SK-N-SH treated with all-trans-retinoic acid at 6 μM for 48 hours (cell line): ENCODE measurements around the gene TMEM141.

Experiments used
- ESRRG ChIP-seq: fragments of 250-450 bp; sonication (Bioruptor Pico); IDR thresholded peaks from 2 replicates; pipeline ENCODE4 v1.6.1; 2021; ENCODE audit warnings: mild to moderate bottlenecking
- ISL1 ChIP-seq: fragments of 250-450 bp; sonication (Bioruptor Pico); IDR thresholded peaks from 2 replicates; pipeline ENCODE4 v2.1.2; 2022; ENCODE audit warnings: mild to moderate bottlenecking, moderate library complexity
- RARB ChIP-seq: fragments of 250-450 bp; sonication (Bioruptor Pico); IDR thresholded peaks from 2 replicates; pipeline ENCODE4 v1.8.0; 2021; ENCODE audit warnings: mild to moderate bottlenecking, moderate library complexity
- ZC3H10 ChIP-seq: fragments of 250-450 bp; sonication (Bioruptor Pico); IDR thresholded peaks from 2 replicates; pipeline ENCODE4 v1.5.1; 2021; ENCODE audit warnings: mild to moderate bottlenecking, moderate library complexity
- TF ChIP-seq, protein P1 (sequence below): fragments of 250-450 bp; sonication (Bioruptor Pico); IDR thresholded peaks from 2 replicates; pipeline ENCODE4 v1.5.1; 2021; ENCODE audit warnings: mild to moderate bottlenecking, moderate library complexity
- TF ChIP-seq, protein P2 (sequence below): fragments of 250-450 bp; sonication (Bioruptor Pico); IDR thresholded peaks from 2 replicates; pipeline ENCODE4 v1.8.0; 2020; ENCODE audit warnings: mild to moderate bottlenecking, moderate library complexity, borderline replicate concordance
- TF ChIP-seq, protein P3 (sequence below): fragments of 250-450 bp; sonication (Bioruptor Pico); IDR thresholded peaks from 2 replicates; pipeline ENCODE4 v1.8.0; 2021; ENCODE audit warnings: low read depth, mild to moderate bottlenecking, moderate library complexity, borderline replicate concordance

DNA sequence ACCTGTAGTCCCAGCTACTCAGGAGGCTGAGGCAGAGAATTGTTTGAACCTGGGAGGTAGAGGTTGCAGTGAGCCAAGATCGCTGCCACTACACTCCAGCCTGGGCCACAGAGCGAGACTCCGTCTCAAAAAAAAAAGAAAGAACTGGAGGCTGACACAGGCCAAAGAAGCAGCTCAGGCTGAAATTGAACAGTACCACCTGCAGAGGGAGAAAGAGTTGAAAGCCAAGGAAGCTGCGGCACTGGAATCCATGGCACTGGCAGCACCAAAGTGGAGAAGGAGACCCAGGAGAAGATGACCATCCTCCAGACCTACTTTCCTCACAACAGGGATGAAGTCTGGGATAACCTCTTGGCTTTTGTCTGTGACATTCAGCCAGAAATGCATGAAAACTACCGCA is 11.3 kb upstream of the TMEM141 start:
- TF ChIP-seq, protein P1, sequence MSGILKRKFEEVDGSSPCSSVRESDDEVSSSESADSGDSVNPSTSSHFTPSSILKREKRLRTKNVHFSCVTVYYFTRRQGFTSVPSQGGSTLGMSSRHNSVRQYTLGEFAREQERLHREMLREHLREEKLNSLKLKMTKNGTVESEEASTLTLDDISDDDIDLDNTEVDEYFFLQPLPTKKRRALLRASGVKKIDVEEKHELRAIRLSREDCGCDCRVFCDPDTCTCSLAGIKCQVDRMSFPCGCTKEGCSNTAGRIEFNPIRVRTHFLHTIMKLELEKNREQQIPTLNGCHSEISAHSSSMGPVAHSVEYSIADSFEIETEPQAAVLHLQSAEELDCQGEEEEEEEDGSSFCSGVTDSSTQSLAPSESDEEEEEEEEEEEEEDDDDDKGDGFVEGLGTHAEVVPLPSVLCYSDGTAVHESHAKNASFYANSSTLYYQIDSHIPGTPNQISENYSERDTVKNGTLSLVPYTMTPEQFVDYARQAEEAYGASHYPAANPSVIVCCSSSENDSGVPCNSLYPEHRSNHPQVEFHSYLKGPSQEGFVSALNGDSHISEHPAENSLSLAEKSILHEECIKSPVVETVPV, result no peak
- TF ChIP-seq RARB (CRISPR knock-in tag), result no peak
- no peak for TF ChIP-seq ISL1
- TF ChIP-seq, protein P2, sequence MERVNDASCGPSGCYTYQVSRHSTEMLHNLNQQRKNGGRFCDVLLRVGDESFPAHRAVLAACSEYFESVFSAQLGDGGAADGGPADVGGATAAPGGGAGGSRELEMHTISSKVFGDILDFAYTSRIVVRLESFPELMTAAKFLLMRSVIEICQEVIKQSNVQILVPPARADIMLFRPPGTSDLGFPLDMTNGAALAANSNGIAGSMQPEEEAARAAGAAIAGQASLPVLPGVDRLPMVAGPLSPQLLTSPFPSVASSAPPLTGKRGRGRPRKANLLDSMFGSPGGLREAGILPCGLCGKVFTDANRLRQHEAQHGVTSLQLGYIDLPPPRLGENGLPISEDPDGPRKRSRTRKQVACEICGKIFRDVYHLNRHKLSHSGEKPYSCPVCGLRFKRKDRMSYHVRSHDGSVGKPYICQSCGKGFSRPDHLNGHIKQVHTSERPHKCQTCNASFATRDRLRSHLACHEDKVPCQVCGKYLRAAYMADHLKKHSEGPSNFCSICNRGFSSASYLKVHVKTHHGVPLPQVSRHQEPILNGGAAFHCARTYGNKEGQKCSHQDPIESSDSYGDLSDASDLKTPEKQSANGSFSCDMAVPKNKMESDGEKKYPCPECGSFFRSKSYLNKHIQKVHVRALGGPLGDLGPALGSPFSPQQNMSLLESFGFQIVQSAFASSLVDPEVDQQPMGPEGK, result no peak
- TF ChIP-seq, protein P3, sequence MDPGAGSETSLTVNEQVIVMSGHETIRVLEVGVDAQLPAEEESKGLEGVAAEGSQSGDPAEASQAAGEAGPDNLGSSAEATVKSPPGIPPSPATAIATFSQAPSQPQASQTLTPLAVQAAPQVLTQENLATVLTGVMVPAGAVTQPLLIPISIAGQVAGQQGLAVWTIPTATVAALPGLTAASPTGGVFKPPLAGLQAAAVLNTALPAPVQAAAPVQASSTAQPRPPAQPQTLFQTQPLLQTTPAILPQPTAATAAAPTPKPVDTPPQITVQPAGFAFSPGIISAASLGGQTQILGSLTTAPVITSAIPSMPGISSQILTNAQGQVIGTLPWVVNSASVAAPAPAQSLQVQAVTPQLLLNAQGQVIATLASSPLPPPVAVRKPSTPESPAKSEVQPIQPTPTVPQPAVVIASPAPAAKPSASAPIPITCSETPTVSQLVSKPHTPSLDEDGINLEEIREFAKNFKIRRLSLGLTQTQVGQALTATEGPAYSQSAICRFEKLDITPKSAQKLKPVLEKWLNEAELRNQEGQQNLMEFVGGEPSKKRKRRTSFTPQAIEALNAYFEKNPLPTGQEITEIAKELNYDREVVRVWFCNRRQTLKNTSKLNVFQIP (CRISPR knock-in tag), result no peak
- no peak for TF ChIP-seq ESRRG
- no peak for TF ChIP-seq ZC3H10 (CRISPR knock-in tag)
